GM23338 (cell line): ENCODE measurements around the gene GPN3. TPM values are rescaled to one million over a fixed set of nuclear protein-coding genes. Genes with fewer than 3 reads are reported as not detected.
"Not testable (repeated sequence)": the region's sequence is repeated elsewhere in the genome, so short reads cannot be mapped to it uniquely, and the experiment has no call there.

ENCODE experiments used
- ATAC-seq: fragments of 200-7000 bp; cut with Tn5 transposase; 3 replicates; pipeline ENCODE4 v1.9.1; 2020
- DNase-seq: peaks from one replicate; pipeline ENCODE4 v3.0.0-alpha.2; 2015; ENCODE audit warnings: low spot score
- H2AFZ ChIP-seq: fragments of 200-600 bp; sonication (generic); 2 replicates; pipeline ENCODE4 v1.8.0; 2016; ENCODE audit warnings: antibody characterized with exemption, mild to moderate bottlenecking, moderate library complexity
- H3F3A ChIP-seq: fragments of 200-600 bp; sonication (generic); replicated peaks from 2 replicates; pipeline ENCODE4 v1.8.0; 2017; ENCODE audit warnings: antibody characterized with exemption, mixed run types, low read depth
- H3K27ac ChIP-seq: fragments of 200-600 bp; sonication (generic); 2 replicates; pipeline ENCODE4 v1.6.1; 2016; ENCODE audit warnings: low read depth
- H3K27me3 ChIP-seq: fragments of 200-600 bp; sonication (generic); 2 replicates; pipeline ENCODE4 v1.8.0; 2016; ENCODE audit warnings: mild to moderate bottlenecking, mixed run types, moderate library complexity; ENCODE audit not compliant: insufficient read depth
- H3K36me3 ChIP-seq: fragments of 200-600 bp; sonication (generic); 2 replicates; pipeline ENCODE4 v1.8.0; 2016; ENCODE audit warnings: mild to moderate bottlenecking; ENCODE audit not compliant: insufficient read depth
- H3K4me1 ChIP-seq: fragments of 200-600 bp; sonication (generic); 2 replicates; pipeline ENCODE4 v1.8.0; 2016; ENCODE audit warnings: mild to moderate bottlenecking, moderate library complexity; ENCODE audit not compliant: insufficient read depth
- H3K4me2 ChIP-seq: fragments of 200-600 bp; sonication (generic); 2 replicates; pipeline ENCODE4 v1.7.1; 2017; ENCODE audit warnings: mixed run types
- H3K4me3 ChIP-seq: fragments of 200-600 bp; sonication (generic); 2 replicates; pipeline ENCODE4 v1.6.1; 2016; ENCODE audit warnings: mixed run types
- H3K79me2 ChIP-seq: fragments of 200-600 bp; sonication (generic); replicated peaks from 2 replicates; pipeline ENCODE4 v1.8.0; 2017; ENCODE audit warnings: mild to moderate bottlenecking; ENCODE audit not compliant: insufficient read depth
- H3K9me2 ChIP-seq: fragments of 200-600 bp; sonication (generic); 2 replicates; pipeline ENCODE4 v1.8.0; 2017; ENCODE audit not compliant: insufficient read depth
- H4K20me1 ChIP-seq: fragments of 200-600 bp; sonication (generic); replicated peaks from 2 replicates; pipeline ENCODE4 v1.8.0; 2017; ENCODE audit warnings: mild to moderate bottlenecking; ENCODE audit not compliant: insufficient read depth
- H3K27ac Mint-ChIP-seq: 2 replicates; pipeline ENCODE4 v1.8.0; 2020; ENCODE audit warnings: inconsistent platforms, mild to moderate bottlenecking, moderate library complexity, mixed read lengths
- H3K27me3 Mint-ChIP-seq: 3 replicates; pipeline ENCODE4 v1.8.0; 2022; ENCODE audit warnings: low read depth, mild to moderate bottlenecking, moderate library complexity, mixed read lengths, inconsistent platforms; ENCODE audit not compliant: insufficient read depth, poor library complexity
- H3K36me3 Mint-ChIP-seq: 3 replicates; pipeline ENCODE4 v1.8.0; 2021; ENCODE audit warnings: low read depth, mild to moderate bottlenecking, inconsistent platforms, moderate library complexity, mixed read lengths
- H3K4me1 Mint-ChIP-seq: 3 replicates; pipeline ENCODE4 v1.8.0; 2020; ENCODE audit warnings: mild to moderate bottlenecking, inconsistent platforms, mixed read lengths
- H3K4me3 Mint-ChIP-seq: 3 replicates; pipeline ENCODE4 v1.8.0; 2021; ENCODE audit warnings: moderate library complexity, mild to moderate bottlenecking, inconsistent platforms, mixed read lengths
- H3K9me3 Mint-ChIP-seq: 3 replicates; pipeline ENCODE4 v1.8.0; 2020; ENCODE audit warnings: moderate library complexity, mild to moderate bottlenecking, inconsistent platforms, mixed read lengths
- CREB1 ChIP-seq: fragments of 250-450 bp; sonication (Bioruptor Pico); IDR thresholded peaks from 2 replicates; pipeline ENCODE4 v1.5.0; 2020; ENCODE audit warnings: low read depth, mild to moderate bottlenecking, moderate library complexity
- JUNB ChIP-seq: IDR thresholded peaks from one replicate; pipeline ENCODE4 v1.6.1; 2016; ENCODE audit warnings: antibody characterized with exemption; ENCODE audit not compliant: unreplicated experiment
- STAT1 ChIP-seq: IDR thresholded peaks from one replicate; pipeline ENCODE4 v1.6.1; 2016; ENCODE audit warnings: antibody characterized with exemption; ENCODE audit not compliant: unreplicated experiment
- ZNF331 ChIP-seq: fragments of 250-450 bp; sonication (Bioruptor Pico); IDR thresholded peaks from 2 replicates; pipeline ENCODE4 v1.5.0; 2020; ENCODE audit warnings: low read depth, mild to moderate bottlenecking, moderate library complexity
- ZNF462 ChIP-seq: fragments of 250-450 bp; sonication (Bioruptor Pico); IDR thresholded peaks from 2 replicates; pipeline ENCODE4 v1.5.0; 2020; ENCODE audit warnings: mild to moderate bottlenecking, moderate library complexity
- polyA plus RNA-seq: library from polyadenylated mRNA; unstranded; fragments of >200 nt; fragmentation: Nextera tagmentation; extraction: Ambion mirVana; gene quantifications from 2 replicates; pipeline ENCODE4 v1.2.1, GENCODE V29; 2016
- total RNA-seq: library from RNA; depleted of rRNA; stranded (reverse); fragments of >200 nt; shearing (Covaris generic); gene quantifications from 2 replicates; pipeline ENCODE4 v1.2.3, GENCODE V29; 2014
- TF ChIP-seq, protein P1 (sequence below), 2 experiments: fragments of 200-600 bp in 1 of 2; sonication (generic) in 1 of 2; conservative IDR thresholded peaks; 2 replicates each; pipeline versions ENCODE4 v1.5.1 to v1.6.1; 2016 to 2017; ENCODE audit warnings: antibody characterized with exemption in 2 of 2, low read depth in 2 of 2, mild to moderate bottlenecking in 2 of 2, moderate library complexity in 1 of 2

GPN3 gene
- total and polyA plus RNA-seq, 2 experiments from 2014 or later, result 45.0 to 108 TPM

GRCh38 chr12:110467847-110468213 lies 227 bp downstream of the GPN3 start:
- peaks cover 11% of the 10 kb centered on the region for H4K20me1 ChIP-seq
- H3K27me3 Mint-ChIP-seq, result peaks cover 21% of the 10 kb centered on the region
- ATAC-seq (no peak), DNase-seq (no peak)
- H3K9me3 Mint-ChIP-seq, result no peaks in the 10 kb centered on the region
- H3K27ac ChIP-seq, result 0 out of 2 replicates have a peak overlapping the region, but pooled peaks have one; percentile 18
- peak overlapping the region; percentile 9; the same call in 1 of the 2 replicates for H2AFZ ChIP-seq
- H3F3A ChIP-seq, result 0 out of 2 replicates have a peak, but pooled peaks cover 3% of the 10 kb centered on the region
- H3K4me1 ChIP-seq, result peaks cover 6% of the 10 kb centered on the region
- H3K4me1 Mint-ChIP-seq, result peaks cover 16% of the 10 kb centered on the region
- peaks cover 41% of the 10 kb centered on the region for H3K36me3 Mint-ChIP-seq
- peak overlapping the region; percentile 70 for H3K4me3 ChIP-seq
- H3K9me2 ChIP-seq, result no peaks in the 10 kb centered on the region
- H3K36me3 ChIP-seq, result peaks cover 8% of the 10 kb centered on the region
- H3K4me2 ChIP-seq, result peak overlapping the region; percentile 79
- H3K27me3 ChIP-seq, result no peaks in the 10 kb centered on the region
- H3K79me2 ChIP-seq, result peaks cover 57% of the 10 kb centered on the region
- H3K27ac Mint-ChIP-seq, result peak overlapping the region; percentile 99
- TF ChIP-seq CREB1 (CRISPR knock-in tag), result no peak
- TF ChIP-seq JUNB, result peak; percentile 27
- no peak for TF ChIP-seq STAT1
- H3K4me3 Mint-ChIP-seq, result peak overlapping the region; percentile 100

- Mint-ChIP-seq H3K27ac (no peak overlapping the region; the same call in 1 of the 2 replicates), H3K36me3 (peaks cover 46% of the 10 kb centered on the region), H3K9me3 (no peaks in the 10 kb centered on the region; the same call in 2 of the 3 replicates), H3K27me3 (peaks cover 21% of the 10 kb centered on the region), H3K4me1 (peaks cover 16% of the 10 kb centered on the region), H3K4me3 (peak overlapping the region; percentile 100)
- Histone ChIP-seq H3K36me3 (peaks cover 8% of the 10 kb centered on the region), H3K4me2 (peak overlapping the region; percentile 79), H3K27ac (no peak overlapping the region), H3K27me3 (no peaks in the 10 kb centered on the region), H3K79me2 (peaks cover 64% of the 10 kb centered on the region), H2AFZ (no peak overlapping the region), H3K4me1 (peaks cover 6% of the 10 kb centered on the region), H3K4me3 (peak overlapping the region; percentile 70; the same call in 1 of the 2 replicates), H4K20me1 (peaks cover 12% of the 10 kb centered on the region), H3K9me2 (no peaks in the 10 kb centered on the region), H3F3A (0 out of 2 replicates have a peak, but pooled peaks cover 3% of the 10 kb centered on the region)
- DNase-seq (no peak), ATAC-seq (no peak)
- TF ChIP-seq, protein P1, sequence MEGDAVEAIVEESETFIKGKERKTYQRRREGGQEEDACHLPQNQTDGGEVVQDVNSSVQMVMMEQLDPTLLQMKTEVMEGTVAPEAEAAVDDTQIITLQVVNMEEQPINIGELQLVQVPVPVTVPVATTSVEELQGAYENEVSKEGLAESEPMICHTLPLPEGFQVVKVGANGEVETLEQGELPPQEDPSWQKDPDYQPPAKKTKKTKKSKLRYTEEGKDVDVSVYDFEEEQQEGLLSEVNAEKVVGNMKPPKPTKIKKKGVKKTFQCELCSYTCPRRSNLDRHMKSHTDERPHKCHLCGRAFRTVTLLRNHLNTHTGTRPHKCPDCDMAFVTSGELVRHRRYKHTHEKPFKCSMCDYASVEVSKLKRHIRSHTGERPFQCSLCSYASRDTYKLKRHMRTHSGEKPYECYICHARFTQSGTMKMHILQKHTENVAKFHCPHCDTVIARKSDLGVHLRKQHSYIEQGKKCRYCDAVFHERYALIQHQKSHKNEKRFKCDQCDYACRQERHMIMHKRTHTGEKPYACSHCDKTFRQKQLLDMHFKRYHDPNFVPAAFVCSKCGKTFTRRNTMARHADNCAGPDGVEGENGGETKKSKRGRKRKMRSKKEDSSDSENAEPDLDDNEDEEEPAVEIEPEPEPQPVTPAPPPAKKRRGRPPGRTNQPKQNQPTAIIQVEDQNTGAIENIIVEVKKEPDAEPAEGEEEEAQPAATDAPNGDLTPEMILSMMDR (conservative IDR thresholded peaks at IDR 0.05; ENCODE audit: low read depth in 2 of 2), result no peak
- TF ChIP-seq ZNF462 (CRISPR knock-in tag) (no peak), ZNF331 (no peak)
These were observed 1.3 kb downstream of the GPN3 start for GRCh38 chr12:110466791-110467190.

- ATAC-seq, H3K36me3 ChIP-seq, H3K27ac Mint-ChIP-seq, H2AFZ ChIP-seq, H3K4me3 Mint-ChIP-seq, H3K9me2 ChIP-seq, H3K4me2 ChIP-seq, H3K9me3 Mint-ChIP-seq, H3K27ac ChIP-seq, H3K27me3 ChIP-seq, H3K4me3 ChIP-seq, H3K4me1 ChIP-seq, DNase-seq, H3F3A ChIP-seq: not testable (repeated sequence)
- Mint-ChIP-seq H3K4me1 (peaks cover 16% of the 10 kb centered on the region), H3K36me3 (peaks cover 43% of the 10 kb centered on the region), H3K27me3 (peaks cover 21% of the 10 kb centered on the region)
- peaks cover 19% of the 10 kb centered on the region for H4K20me1 ChIP-seq
- peaks cover 68% of the 10 kb centered on the region for H3K79me2 ChIP-seq
These were observed 2.3 kb downstream of the GPN3 start for GRCh38 chr12:110465765-110466164.
